Fibroblast of peridontal ligament (primary cell): ENCODE measurements around the gene TBRG4.

Experiments
- DNase-seq: peaks from one replicate; pipeline ENCODE4 v3.0.0-alpha.2; 2010; ENCODE audit errors: extremely low read depth

Gene TBRG4

DNA sequence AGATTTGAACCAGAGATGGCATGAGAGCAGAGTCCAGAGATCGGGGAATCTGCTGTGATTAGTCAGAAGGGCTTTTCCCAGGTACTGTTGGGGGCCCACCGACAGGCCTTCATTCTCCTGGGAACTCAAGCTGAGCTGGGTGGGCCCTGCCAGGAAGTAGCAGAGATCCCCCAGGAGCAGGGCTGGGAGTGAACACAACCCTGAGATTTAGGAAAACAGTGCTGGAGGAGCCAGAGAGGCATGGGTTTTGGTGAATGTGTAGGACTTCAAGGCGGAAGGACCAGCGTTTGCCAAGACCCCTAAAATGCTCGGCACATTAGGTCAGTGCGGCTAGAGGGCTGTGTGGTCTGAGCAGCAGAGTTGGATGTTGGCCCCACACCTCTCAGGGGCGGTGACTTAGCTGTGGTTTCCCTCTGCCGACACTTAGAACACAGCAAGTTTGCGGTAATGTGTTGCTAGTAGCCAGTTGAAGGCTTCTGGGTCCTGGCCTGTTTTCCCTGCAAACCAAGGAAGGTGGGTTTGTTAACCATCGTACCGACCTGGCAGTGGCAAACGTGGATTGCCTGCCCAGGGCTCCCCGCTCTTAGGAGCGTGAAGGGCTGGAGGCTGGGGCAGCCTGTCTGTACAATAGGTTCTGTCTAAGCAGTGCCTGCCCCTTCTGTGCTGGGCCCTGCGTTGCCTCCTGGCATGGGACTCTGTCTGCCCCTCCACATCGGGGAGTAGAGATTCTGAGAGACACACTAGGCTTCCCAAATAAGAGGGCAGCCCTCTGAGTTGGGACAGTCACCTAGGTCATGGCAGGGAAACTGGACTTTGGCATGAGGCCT is 36.8 kb downstream of the TBRG4 start:
- no peak for DNase-seq

DNA sequence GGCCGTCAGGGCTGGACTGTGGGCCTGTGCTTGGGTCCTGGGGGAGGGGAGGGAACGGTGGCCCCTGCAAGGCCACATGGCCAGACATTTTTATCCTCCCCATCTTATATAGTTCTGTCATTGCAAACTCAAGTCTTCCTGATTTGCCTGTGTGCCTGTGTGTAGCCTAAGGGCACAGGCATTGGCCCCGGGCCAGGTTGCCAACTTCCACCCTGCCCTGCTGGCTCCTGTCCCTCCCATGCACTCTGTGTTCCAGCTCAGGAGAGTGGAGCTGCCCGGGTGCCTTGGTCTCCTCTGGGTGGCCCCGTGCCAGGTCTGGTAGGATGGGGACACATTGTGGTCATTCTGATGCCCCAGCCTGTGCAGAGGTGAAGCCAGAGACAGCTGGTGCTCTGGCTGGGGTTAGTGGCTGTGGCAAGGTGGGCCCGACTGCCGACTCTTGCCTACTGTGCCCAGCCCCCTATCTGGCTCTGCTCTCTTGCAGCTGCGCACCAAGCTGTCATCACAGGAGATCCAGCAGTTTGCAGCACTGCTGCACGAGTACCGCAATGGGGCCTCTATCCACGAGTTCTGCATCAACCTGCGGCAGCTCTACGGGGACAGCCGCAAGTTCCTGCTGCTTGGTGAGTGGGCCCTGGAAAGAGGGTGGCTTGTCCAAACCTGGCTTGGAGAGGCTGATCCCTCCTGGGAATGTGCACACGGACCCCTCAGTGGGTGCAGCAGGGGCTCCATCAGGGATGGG is 37.5 kb downstream of the TBRG4 start:
- no peak for DNase-seq

DNA sequence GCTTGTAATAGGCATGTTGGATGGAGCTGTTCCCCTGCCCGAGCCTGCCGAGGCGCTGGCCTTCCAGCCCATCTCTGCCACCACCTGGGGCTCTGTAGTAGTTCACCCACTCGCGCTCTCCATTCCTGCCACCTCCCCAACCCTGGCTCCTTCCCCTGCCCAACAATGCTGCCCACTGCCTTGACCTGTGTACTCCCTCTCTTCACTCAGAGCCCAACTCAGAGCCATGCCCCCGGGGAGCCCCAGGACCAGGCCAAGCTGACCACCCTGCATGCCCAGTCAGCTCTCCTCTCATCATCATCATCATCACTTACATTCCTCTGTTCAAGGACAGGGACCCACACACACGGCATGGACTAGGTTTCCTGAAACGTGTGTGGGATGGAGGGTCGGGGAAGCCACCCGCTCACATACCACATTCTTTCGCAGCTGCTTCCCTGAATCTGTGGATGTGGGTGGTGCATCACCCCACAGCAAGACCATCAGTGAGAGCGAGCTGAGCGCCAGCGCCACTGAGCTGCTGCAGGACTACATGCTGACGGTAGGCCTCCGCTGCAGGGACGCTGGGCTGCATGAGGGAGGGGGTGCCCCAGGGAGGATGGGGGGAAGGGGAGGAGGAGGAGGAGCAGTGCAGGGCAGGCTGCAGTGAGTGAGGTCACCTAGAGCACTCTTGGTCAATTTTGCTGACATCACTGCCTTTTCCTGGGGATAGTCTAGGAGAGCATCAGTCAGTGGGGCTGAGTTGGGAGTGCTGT is 38.3 kb downstream of the TBRG4 start:
- no peak for DNase-seq

DNA sequence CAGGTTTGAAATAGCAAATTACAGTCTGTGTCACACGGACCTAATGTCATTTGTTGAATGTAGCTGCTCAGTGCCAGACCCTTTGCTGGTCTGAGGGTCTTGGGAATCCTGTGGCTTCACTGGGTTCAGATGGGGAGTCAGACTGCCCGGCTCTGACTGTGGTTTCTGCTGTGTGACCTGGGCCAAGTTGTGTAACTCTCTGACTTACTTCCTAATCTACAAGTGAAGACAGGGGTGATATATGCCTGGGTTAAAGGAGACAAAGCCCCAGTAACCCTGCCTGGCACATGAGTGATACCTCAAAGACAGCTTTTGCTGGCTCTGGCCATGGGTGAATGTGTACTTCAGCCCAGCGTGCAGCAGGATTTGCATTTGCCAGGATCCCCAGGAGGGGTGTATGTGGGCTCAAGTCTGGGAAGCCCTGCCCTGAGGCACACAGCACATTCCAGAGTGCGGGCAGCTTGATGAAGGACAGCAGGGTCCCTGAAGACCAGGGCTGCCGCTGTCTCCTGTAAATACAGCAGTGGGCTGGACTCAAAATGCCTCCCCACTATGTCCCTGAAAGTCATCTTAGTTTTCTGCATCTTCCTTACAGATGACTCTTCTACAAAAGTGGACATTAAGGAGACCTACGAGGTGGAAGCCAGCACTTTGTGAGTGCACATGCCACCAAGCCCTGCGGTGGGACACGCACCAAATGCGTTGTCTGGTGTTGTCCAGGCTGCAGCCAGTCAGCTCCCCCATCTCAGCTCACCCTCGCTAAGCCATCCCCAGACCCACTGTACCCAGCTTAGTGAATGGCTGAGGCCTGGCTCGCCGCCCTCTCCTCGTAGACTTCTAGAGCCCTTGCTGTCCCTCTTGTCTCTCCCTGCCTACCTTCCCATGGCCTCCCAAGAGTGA is 39.1 kb downstream of the TBRG4 start:
- DNase-seq = no peak

GRCh38 chr7:45071528-45071927 is 40.0 kb downstream of the TBRG4 start:
- no peak for DNase-seq

GRCh38 chr7:45070254-45070642 is 41.2 kb downstream of the TBRG4 start:
- no peak for DNase-seq

GRCh38 chr7:45069444-45070253 is 41.8 kb downstream of the TBRG4 start:
- DNase-seq = no peak

DNA sequence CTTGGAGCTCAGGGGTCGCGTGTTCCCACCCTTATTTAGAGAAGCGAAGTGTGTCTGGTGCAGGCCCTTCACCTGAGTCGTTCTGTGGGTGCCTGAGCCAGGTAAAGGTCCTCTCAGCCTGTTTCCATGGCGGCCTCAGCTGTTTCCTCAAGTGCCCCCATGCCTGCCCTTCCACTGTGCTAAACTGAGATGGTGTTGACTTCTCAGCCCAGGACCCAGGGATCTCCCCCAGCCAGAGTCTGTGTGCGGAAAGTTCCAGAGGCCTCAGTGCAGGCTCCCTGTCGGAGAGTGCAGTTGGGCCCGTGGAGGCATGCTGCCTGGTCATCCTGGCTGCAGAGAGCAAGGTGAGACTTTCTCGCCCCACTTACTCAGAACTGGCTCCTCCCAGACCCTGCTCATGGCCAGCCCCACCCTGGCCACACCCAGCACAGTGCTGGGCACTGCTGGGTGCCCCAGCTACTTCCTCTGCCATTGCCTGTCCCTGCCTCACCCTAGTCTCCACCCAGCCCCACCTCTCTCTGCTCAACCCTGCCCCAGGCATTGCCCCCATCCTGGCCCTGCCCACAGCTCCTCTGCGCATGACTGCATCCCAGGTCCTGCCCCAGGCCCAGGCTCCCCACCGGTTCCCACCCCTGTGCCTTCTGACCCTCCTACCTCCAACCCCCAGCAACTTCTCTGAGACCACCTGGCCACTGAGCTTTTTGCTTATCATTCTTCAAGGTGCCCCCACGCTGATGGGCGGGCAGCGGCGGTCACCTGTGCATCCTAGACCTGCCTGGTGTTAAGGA is 43.1 kb downstream of the TBRG4 start:
- DNase-seq = no peak

GRCh38 chr7:45067582-45067981 is 43.9 kb downstream of the TBRG4 start:
- no peak for DNase-seq

DNA sequence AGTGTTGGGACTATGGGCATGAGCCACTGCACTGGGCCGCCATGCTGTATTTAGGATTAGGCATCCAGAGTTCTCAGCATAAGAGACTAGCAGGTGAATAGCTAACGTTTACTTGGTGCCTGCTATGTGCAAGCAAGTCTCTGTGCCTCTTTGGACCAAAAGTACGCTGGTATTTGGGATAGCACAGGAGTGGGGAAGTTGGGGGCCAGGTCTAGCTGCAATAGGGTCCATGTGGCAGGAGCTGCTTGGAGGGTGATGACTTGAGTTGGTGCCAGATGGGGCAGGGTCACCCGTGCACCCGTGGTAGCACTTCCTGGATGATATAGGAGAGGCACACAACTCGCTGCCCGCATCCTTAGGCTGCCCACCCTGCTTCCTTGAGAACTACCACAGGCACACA is 45.1 kb downstream of the TBRG4 start:
- DNase-seq = no peak

DNA sequence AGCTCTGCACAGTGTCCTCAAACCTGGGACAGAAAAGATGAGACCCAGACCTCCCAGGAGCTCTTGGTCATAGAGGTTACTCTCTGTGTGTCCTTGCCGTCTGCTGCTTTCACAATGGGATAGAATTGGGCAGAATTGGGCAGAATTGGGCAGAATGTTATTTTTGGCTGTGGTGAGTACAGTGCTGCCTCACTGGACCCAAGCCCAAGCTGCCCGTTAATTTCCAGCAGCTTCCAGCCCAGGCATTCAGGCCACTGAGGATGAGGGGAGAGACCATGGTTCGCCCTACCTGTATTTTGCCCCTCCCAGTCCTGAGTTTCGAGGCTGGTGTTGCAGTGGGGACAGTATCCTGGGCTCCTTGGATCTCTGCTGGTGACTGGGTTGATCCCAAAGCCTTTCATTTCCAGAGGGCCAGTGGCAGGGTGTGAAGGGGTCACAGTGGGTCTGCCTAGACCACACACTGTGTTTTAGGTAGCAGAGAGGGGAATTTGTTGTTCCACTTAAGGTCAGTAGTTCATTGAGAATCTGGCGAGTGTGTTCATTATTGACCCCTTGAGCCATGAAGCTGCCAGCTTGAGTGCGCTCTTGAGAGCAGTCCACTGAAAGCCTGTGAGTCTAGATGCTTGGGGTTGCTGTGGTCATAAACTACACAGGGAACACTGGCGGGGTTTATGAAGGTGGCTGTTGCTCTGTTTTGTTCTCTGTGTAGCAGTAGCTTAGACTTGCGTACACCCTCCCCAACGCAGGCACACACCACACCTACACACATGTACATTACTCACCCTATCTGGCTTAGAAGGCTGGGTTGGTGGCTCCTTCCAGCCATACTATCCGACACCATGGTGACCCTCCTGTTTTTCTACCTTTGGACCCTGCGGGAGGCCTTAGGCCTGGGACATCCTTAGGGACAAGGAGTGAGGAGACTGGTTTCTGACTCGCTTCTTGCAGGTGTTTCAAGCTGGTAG is 46.2 kb downstream of the TBRG4 start:
- no peak for DNase-seq

GRCh38 chr7:45064047-45064725 is 47.3 kb downstream of the TBRG4 start:
- no peak for DNase-seq

DNA sequence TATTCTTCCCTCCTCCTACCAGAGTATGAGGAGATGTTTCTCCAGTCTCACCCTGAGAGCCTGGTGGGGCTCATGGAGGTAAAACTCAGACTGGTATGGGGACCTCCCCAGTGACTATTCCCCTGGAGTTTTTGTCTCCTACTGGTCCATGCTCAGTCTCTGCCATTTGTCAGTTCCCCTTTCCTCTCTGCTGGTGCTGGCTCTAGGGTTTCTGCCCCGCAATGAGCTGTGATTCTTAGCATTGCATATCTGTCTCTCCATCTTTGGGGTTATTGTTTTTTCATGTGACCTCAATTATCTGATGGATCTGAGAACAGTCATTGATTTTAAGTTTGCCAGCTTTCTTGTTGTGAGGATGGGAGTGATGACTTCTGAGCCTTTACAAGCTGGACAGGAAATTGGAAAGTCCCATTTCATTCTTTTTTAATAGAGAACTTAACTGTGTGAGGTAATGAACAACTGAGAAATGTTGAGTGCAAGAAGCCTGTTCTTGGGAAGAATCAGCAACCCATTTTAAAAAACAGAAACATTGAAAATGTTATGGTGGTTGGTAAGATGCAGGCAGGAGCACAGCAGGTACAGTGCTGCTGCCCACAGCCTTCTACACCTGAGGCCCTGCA is 49.6 kb downstream of the TBRG4 start:
- DNase-seq = no peak

GRCh38 chr7:45061352-45061751 is 50.1 kb downstream of the TBRG4 start:
- DNase-seq = no peak

- DNase-seq = no peak
Observed at GRCh38 chr7:45060295-45060694, 51.2 kb downstream of the TBRG4 start.

GRCh38 chr7:45057878-45058277 is 53.6 kb downstream of the TBRG4 start:
- DNase-seq = no peak

GRCh38 chr7:45055594-45056219 is 55.8 kb downstream of the TBRG4 start:
- DNase-seq = no peak
